ENCODE results near the gene GLG1. TPM values are rescaled to one million over a fixed set of nuclear protein-coding genes. Genes with fewer than 3 reads are reported as not detected.
A peak's percentile ranks its signal among the peaks of the same experiment; 100 is the strongest.

GLG1 gene
- total RNA-seq, 1 experiment from 2014 or later, result 139 TPM

DNA sequence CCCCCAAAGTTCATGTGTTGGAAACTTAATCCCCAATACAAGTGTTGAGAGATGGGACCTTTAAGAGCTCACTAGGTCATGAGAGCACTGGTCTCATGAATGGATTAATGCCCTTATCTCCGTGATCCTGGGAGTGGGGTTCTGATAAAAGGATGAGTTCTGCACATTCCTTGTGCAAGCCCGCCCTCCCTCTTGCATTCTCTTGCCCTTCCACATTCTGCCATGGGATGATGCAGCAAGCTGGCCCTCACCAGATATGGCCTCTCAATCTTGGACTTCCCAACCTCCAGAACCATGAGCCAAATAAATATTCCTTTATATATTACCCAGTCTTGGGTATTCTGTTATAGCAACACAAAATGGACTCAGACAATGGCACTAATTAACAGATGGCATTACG lies 14.1 kb downstream of the GLG1 start:
- no peak overlapping the region for H3K27ac Mint-ChIP-seq (ENCODE audit: unreplicated experiment)
- H3K36me3 Mint-ChIP-seq (ENCODE audit: insufficient read depth, unreplicated experiment), result no peaks in the 10 kb centered on the region
- BruUV-seq (replicated peaks), result no TSS peak
- DNase-seq, result no peak
- intact Hi-C loops (cut with micrococcal nuclease; ENCODE audit: unreplicated experiment), result no loop called here
- CTCF ChIA-PET, result no interaction called here
- H3K4me1 Mint-ChIP-seq (ENCODE audit: low read depth, unreplicated experiment), result peaks cover 9% of the 10 kb centered on the region
- no peaks in the 10 kb centered on the region for H3K9me3 Mint-ChIP-seq (ENCODE audit: low read depth, unreplicated experiment)
- no peak overlapping the region for H3K4me3 Mint-ChIP-seq (ENCODE audit: low read depth, unreplicated experiment)
- TF ChIP-seq, protein P1, sequence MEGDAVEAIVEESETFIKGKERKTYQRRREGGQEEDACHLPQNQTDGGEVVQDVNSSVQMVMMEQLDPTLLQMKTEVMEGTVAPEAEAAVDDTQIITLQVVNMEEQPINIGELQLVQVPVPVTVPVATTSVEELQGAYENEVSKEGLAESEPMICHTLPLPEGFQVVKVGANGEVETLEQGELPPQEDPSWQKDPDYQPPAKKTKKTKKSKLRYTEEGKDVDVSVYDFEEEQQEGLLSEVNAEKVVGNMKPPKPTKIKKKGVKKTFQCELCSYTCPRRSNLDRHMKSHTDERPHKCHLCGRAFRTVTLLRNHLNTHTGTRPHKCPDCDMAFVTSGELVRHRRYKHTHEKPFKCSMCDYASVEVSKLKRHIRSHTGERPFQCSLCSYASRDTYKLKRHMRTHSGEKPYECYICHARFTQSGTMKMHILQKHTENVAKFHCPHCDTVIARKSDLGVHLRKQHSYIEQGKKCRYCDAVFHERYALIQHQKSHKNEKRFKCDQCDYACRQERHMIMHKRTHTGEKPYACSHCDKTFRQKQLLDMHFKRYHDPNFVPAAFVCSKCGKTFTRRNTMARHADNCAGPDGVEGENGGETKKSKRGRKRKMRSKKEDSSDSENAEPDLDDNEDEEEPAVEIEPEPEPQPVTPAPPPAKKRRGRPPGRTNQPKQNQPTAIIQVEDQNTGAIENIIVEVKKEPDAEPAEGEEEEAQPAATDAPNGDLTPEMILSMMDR (IDR thresholded peaks at IDR 0.05; ENCODE audit: unreplicated experiment), result no peak
- no peaks in the 10 kb centered on the region for H3K27me3 Mint-ChIP-seq (ENCODE audit: unreplicated experiment)

DNA sequence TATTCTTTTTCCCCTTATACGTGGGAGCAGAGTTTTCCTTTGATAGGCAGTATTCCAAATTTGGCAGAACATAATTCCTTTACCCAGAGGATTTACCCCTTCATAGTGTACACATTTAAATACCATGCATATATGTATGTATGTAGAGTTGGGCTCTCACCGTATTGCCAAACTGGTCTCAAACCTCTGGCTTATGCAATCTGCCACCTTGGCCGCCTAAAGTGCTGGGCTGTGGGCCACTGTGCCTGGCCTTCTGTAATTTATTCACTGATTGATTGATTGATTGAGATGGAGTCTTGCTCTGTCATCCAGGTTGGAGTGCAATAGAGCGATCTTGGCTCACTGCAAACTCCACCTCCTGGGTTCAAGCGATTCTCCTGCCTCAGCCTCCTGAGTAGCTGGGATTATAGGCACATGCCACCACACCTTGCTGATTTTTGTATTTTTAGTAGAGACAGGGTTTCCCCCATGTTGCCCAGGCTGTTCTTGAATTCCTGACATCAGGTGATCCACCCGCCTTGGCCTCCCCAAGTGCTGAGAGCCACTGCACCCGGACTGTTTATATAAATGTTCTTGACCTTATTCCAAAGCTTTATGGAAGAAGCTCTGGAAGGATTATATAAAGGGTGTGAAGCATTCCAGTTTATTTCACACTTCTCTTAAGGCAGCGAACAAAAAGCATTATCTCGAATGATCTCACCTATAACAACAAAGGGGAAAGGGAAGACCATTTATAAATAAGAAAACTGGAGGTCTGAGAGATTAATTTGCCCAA lies 14.9 kb downstream of the GLG1 start:
- intact Hi-C loops (cut with micrococcal nuclease; ENCODE audit: unreplicated experiment), result no loop called here
- CTCF ChIA-PET, result interaction anchor here (0.6 kb wide), 1 partner anchor 39 kb away, joined by 3 read pairs; no protein-coding TSS in a partner anchor
- Mint-ChIP-seq H3K27ac (ENCODE audit: unreplicated experiment) (no peak overlapping the region), H3K9me3 (ENCODE audit: low read depth, unreplicated experiment) (no peaks in the 10 kb centered on the region), H3K4me1 (ENCODE audit: low read depth, unreplicated experiment) (peaks cover 17% of the 10 kb centered on the region), H3K4me3 (ENCODE audit: low read depth, unreplicated experiment) (no peak overlapping the region), H3K36me3 (ENCODE audit: insufficient read depth, unreplicated experiment) (peaks cover 2% of the 10 kb centered on the region), H3K27me3 (ENCODE audit: unreplicated experiment) (no peaks in the 10 kb centered on the region)
- BruUV-seq (replicated peaks), result no TSS peak
- TF ChIP-seq, protein P1 (IDR thresholded peaks at IDR 0.05; ENCODE audit: unreplicated experiment), result no peak
- DNase-seq, result no peak

DNA sequence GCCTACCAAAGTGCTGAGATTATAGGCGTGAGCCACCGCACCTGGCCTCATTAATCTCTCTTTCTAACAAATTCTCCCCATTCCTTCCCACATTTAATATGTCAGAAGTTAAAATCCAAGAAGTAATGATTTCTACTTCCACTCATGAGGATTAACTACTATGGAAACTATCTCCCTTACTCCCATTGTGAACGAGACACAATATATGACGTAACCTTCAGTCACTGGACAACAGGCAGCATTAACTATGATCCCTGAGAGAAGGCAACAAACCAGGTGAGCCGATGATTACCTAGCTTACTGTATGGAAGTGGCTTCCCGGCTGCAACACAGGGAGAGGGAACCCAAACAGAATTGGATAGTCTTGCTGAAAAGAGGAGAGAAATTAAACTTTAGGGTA lies 20.0 kb downstream of the GLG1 start:
- intact Hi-C loops (cut with micrococcal nuclease; ENCODE audit: unreplicated experiment), result no loop called here
- peaks cover 42% of the 10 kb centered on the region for H3K4me1 Mint-ChIP-seq (ENCODE audit: low read depth, unreplicated experiment)
- BruUV-seq (replicated peaks), result no TSS peak

DNA sequence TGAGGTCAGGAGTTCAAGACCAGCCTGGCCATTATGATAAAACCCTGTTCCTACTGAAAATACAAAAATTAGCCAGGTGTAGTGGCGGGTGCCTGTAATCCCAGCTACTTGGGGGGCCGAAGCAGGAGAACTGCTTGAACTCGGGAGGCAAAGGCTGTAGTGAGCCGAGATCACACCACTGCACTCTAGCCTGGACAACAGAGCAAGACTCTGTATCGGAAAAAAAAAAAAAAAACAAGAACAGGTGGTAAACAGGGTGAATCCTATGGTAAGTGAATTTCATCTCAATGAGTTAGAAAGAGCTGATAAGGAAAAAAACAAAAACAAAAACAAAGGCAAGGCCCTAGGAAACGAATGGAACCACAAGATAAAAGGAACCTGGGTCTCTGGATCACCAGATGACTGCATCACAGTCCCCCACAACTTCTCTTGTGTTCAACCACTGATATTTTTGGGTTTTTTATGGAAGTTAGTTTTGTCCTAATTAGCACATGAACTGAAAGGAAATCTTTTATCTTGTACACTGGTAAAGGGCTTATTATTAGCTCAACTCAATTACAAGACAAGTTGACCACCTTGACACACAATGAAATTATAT lies 21.0 kb downstream of the GLG1 start:
- no peaks in the 10 kb centered on the region for H3K27me3 Mint-ChIP-seq (ENCODE audit: unreplicated experiment)
- H3K9me3 Mint-ChIP-seq (ENCODE audit: low read depth, unreplicated experiment), result no peaks in the 10 kb centered on the region
- no peak for DNase-seq
- peaks cover 13% of the 10 kb centered on the region for H3K36me3 Mint-ChIP-seq (ENCODE audit: insufficient read depth, unreplicated experiment)
- intact Hi-C loops (cut with micrococcal nuclease; ENCODE audit: unreplicated experiment), result no loop called here
- CTCF ChIA-PET, result no interaction called here
- TF ChIP-seq, protein P1 (IDR thresholded peaks at IDR 0.05; ENCODE audit: unreplicated experiment), result no peak
- peaks cover 42% of the 10 kb centered on the region for H3K4me1 Mint-ChIP-seq (ENCODE audit: low read depth, unreplicated experiment)
- H3K27ac Mint-ChIP-seq (ENCODE audit: unreplicated experiment), result no peak overlapping the region
- H3K4me3 Mint-ChIP-seq (ENCODE audit: low read depth, unreplicated experiment), result no peak overlapping the region
- BruUV-seq (replicated peaks), result no TSS peak

More for the DNA sequence above, 20.0 kb downstream of the GLG1 start:
- Mint-ChIP-seq H3K36me3 (ENCODE audit: insufficient read depth, unreplicated experiment) (peaks cover 13% of the 10 kb centered on the region), H3K27me3 (ENCODE audit: unreplicated experiment) (no peaks in the 10 kb centered on the region), H3K9me3 (ENCODE audit: low read depth, unreplicated experiment) (no peaks in the 10 kb centered on the region), H3K4me3 (ENCODE audit: low read depth, unreplicated experiment) (no peak overlapping the region), H3K27ac (ENCODE audit: unreplicated experiment) (peak overlapping the region; percentile 14)
- TF ChIP-seq, protein P1 (IDR thresholded peaks at IDR 0.05; ENCODE audit: unreplicated experiment), result no peak
- CTCF ChIA-PET, result interaction anchor here (0.8 to 1.0 kb wide), 3 partner anchors 9 to 276 kb away, joined by 3 to 4 read pairs (median 3); no protein-coding TSS in a partner anchor
- no peak for DNase-seq

All from Calu3 (cell line).